GM18498 (cell line): Measurements from ENCODE around the gene CTSF.
"Not testable (repeated sequence)": the region's sequence is repeated elsewhere in the genome, so short reads cannot be mapped to it uniquely, and the experiment has no call there.

ENCODE experiments used
- ATAC-seq: cut with Tn5 transposase; IDR thresholded peaks from one replicate; pipeline ENCODE4 v1.9.1; 2021; ENCODE audit warnings: mild to moderate bottlenecking, moderate library complexity; ENCODE audit not compliant: unreplicated experiment

Gene CTSF

DNA sequence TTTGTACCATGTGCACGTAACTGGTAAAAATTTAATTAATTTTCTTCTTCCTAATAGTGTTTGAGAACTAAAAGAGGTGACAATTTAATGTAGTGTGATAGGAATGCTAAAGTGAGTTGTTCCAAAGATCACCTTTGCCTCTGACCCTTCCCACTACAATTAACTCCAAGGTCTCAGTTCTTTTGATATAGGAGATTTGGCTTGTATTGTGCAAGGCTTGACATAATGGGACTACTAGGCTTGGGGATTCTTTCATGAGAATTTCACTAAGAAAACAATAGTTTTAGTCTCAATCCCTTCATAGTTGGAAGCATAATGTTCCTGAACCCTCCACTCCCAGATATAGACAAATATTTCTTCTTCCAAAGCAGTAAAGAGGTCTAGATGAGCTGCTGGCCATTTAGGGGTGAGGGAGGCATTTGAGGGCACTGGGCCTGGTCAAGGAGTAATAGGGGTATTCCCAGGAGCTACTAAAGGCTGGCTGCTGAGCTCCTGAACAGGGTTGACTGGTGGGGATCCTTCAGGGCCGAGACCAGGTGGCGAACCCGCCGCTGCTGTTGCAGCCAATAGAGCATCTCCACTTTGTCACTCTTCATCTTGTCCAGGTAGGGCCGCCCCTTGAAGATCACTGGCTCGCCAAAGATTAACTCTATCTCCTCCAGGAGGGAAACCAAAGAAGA is 21.7 kb upstream of the CTSF start:
- no peak for ATAC-seq

DNA sequence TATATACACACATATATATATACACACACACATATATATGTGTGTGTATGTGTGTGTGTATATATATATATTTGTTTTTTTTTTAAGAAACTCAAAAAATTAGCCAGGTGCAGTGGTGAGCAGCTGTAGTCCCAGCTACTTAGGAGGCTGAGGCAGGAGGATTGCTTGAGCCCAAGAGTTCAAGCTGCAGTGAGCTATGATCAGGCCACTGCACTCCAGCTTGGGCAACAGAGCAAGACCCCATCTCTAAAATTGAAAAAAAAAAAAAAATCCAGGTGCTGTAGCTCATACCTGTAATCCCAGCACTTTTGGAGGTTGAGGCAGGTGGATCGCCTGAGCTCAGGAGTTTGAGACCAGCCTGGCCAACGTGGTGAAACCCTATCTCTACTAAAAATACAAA is 20.9 kb upstream of the CTSF start:
- ATAC-seq, result not testable (repeated sequence)

DNA sequence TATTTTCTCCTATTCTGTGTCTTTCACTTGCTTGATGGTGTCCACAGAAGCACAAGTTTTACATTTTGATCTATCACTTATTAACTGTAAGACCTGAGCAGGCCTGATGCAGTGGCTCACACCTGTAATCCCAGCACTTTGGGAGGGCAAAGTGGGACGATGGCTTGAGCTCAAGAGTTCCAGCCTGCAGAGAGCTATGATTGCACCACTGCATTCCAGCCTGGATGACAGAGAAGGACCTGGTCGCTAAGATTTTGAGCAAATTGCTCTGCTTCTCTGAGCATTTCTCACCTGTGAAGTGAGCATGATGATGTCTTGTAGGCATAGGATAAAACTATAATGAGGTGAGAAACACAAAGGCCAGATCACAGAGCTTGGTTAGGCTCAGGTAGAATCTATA is 17.7 kb upstream of the CTSF start:
- ATAC-seq, result no peak

DNA sequence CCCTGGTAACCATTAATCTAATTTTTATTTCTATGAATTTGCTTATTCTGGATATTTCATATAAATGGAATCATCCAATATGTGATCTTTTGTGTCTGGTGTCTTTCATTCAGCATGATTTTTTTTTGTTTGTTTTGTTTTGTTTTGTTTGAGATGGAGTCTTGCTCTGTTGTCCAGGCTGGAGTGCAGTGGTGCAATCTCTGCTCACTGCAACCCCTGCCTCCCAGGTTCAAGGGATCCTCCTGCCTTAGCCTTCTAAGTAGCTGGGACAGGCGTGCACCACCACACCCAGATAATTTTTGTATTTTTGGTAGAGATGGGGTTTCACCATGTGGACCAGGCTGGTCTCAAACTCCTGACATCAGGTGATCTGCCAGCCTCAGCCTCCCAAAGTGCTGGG is 17.0 kb upstream of the CTSF start:
- ATAC-seq, result not testable (repeated sequence)

DNA sequence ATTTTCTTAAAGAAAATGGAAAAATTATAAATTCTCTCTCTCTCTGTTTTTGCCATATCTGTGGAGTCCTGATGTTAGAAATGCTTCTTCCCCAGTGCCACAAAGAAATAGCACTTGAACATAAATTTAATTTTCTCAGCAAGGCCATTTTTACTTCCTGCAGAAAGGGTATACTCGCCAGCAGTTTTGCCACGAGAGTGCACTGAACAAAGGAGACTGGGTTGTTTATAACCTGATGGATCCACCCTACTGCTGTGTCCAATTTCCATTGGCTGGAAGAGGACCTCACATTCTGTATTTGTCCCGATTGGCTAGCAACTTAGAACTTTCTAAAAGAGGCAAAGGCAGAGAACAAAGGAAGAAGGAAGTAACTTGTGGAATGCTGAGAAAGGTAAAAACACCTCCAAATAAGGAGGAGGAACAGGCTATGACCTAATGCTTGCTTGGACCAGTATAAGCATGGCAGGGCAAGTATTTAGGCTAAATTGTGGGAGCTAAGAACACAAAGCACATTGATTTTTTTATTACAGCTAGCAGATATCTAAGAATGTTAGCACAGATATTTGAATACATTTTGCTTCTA is 14.2 kb upstream of the CTSF start:
- not testable (repeated sequence) for ATAC-seq

DNA sequence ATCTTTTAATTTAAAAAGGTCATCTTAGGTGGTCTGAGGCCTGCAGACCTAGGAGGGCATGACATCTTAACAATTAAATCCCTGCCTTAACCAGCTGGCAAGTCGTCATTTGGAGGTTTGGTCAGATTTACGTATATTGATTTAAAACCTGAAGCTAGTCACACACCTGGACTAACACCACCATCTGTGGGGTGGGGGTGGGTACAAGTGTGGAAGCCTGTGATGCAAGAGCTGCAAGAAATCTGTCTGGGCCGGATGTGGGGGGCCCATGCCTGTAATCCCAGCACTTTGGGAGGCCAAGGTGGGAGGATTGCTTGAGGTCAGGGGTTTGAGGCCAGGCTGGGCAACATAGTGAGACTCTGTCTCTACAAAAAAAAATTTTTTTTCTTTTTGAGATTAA is 12.9 kb upstream of the CTSF start:
- no peak for ATAC-seq

DNA sequence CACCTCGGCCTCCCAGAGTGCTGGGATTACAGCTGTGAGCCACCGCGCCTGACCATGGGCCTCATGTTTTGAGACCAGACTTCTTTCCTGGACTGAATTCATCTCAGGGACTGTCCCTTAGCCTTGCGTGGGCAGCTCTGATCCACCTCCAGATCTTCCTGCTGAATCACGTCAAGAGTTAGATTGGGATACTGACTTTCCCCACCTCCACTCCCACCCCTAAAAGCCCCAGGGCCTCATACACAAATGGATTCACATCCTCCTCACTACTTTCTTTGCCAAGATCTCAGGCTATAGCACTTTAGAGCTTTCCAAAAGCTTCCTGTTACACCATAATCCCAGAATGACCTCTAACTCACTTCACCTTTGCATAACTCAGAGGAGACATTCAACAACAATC is 12.4 kb upstream of the CTSF start:
- no peak for ATAC-seq

DNA sequence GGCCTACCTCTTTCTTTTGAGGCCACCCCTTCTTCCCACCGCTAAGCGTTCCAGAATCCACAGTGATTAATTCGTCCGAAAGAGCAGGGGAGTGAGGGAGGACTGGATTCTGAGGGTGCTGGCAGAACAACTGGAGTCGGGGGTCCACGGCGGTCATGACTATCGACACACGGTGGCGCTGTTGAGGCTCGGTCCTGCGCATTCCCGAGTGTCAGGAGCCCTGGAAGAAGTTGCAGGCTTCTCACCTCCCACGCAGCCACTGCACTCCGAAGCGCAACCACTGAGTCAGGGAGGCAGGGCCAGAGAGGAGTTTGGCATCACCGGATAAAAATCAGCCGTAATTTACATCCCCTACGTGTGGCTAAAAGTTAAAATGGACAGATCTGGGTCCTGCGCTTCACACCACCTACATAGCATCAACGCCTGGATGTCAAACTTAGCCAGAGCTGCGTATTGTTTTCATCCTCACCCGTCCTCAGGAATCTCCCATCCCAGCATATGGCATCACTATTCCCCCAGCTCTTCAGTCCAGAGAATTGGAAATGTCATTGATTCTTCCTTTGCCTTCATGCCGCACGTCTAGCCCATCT is 10.7 kb upstream of the CTSF start:
- no peak for ATAC-seq

DNA sequence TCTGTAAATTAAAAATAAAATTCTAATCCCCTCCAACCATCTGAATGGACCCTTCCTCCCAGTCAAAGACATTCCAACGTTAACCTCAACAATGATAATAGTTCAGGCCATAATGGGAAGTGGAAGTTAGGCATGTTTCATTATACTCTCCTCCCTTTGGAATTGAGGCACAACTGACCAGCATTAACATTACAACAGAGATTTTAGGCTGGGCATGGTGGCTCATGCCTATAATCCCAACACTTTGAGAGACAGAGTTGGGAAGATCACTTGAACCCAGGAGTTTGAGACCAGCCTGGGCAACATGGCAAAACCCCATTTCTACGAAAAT is 2.4 kb upstream of the CTSF start:
- no peak for ATAC-seq

DNA sequence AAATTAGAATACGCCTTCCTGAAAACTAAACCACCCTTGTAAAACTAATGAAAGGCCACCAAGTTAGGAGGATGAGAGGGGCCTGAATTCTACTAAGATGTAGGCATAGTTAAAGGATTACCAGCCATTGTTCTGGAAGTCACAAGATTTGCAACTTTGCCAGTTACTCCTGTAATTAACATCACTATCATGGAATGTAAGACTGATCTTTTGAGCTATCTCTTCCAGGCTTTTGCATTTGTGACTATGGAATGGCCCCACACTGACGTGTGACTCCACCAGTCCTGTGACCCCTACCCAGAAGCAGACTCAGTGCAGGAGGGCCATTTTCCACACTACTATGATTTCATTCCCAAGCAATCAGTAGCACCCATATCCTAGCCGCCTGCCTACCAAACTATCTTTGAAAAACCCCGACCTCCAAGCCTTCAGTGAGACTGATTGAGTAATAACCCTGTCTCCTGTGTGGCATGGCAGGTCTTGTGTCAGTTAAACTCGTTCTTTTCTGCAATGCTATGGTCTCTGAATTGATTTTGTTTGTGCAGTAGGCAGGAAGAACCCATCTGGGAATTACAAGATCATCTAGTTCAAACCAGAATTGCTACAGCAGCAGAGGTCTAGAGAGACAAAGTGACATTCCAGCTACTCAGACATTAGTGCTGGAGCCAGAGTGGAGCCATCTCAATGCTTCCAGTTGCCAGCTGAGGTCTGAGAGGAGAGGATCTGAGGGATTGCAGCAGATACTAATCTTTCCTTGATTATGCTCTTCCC is 1.9 kb upstream of the CTSF start:
- ATAC-seq, result no peak

DNA sequence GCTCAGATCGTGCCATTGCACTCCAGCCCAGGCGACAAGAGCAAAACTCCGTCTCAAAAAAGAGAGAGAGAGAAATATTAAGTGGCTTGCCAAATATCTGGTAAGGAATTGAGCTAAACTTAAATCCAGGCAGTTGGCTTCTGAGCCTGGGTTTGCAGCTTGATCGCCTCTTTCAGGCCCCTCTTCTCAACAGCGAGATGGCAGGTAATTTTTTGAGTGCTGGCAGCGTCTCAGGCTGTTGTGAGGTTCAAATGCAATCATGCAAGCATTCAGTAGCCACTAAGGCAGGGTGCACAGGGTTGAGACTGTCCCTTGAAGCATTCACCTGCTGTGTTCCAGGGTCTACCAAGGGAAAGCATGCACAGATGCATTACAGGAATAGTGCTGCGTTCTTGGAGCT is 670 bp upstream of the CTSF start:
- no peak for ATAC-seq

DNA sequence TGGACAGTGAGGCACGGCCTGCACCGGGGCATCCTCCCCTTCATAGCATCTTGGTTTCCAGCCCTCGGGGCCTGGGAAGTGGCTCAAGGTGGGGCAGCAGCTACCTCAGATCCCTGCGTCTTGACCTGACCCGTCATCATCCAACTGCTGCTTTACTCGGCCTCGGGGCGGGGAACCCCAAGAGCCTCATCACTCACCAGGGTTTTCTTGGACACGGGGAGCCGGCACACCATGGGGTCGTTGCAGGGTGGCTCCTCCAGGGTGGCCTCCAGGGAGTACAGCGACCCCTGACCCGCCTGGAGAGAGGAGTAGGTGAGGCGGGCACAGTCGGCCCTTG is 651 bp downstream of the CTSF start:
- no peak for ATAC-seq

DNA sequence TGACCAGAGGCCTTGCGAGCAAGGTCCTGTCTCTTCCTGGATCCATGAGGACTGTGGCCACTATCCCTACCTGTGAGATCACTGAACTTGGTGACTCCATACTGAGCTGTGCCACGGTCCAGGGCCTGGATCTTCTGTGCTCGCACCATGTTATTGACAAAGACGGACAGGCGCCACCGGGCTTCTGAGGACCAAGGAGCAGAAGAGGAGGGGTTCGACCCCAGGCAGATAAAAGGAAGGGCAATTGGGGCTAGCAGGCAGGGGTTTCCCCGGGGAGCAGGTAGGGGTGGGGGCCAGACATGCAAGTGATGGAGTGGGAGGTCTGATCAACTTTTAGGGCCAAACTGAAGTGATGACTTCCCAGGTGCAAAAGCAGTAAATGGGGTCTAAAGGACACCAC is 2.2 kb downstream of the CTSF start:
- ATAC-seq, result no peak

DNA sequence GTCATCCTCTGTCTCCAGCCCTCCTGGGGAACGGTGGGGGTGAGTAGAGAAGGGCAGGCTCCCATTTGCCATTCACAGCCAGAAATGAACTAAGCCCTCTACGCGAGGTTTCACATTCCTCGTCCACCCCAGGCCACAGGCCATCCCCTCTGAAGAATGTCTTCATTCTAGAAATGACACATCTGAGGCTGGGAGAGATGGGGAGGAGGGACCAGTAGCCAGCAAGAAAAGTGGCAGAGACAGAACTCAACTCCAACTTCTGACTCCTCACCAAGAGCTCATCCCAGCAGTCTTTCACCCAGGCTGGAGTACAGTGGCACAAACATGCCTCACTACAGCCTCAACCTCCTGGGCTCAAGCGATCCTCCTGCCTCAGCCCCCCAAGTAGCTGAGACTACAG is 3.4 kb downstream of the CTSF start:
- no peak for ATAC-seq

DNA sequence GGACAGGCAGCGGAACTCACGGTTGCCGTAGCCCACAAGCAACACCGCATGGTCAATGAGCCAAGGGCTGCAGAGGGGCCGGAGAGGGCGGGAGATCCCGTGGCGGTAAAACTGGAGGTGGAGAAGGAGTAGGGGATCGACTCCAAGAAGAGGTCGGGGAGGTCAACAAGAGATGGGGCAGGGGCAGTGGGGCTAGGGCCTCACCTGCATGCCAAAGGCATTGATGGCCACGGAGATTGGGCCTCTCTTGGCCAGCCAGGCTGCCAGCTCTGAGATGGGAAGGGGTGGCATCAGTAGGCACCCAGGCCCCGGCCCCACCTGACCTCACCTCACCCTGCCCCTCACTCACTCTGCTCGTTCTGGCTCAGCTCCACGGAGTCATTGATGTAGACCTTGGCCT is 3.9 kb downstream of the CTSF start:
- no peak for ATAC-seq

DNA sequence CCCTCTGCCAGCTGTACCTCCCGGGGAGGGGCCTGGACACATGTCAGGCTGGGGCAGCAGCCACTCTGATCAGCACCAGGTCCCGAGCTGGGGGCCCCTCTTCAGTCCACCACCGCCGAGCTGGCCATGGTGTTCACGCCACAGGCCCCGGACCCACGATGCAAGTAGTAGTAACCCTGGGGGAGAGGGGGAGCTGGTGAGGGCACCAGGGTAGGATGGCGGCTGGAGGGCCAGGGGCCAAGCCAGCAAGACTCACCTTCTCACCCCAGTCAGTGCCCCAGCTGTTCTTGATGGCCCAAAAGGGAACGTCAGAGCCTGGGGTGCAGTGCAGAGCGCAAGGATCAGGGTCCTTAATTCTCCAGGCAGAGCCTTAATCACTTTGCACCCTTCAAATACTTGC is 4.6 kb downstream of the CTSF start:
- ATAC-seq, result no peak

DNA sequence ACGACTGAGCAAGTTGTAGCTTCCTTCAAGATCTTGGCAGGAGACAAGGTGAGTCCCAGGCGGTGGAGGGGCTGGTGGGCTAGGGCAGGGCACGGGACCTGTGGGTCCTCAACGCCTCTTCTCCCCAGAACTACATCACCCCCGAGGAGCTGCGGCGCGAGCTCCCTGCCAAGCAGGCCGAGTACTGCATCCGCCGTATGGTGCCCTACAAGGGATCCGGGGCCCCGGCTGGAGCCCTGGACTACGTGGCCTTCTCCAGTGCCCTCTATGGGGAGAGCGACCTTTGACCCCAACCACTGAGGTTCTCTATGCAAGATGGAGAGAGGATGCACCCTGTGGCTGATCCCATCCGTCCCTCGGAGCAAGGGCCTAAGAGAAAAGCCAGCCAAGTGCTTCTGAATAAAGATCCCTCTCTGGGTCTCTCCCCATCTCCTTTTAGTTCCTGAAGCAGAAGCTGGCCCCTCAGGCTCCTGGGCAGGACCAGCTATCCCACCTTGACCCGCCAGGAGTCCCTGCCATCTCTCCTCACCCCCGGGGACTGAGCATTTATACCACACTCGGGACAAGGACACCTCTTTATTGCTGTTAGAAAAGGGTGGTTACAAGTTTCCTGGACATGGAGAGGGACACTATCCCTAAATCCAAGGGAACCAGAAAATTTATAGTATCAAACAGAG is 5.4 kb downstream of the CTSF start:
- ATAC-seq, result no peak

DNA sequence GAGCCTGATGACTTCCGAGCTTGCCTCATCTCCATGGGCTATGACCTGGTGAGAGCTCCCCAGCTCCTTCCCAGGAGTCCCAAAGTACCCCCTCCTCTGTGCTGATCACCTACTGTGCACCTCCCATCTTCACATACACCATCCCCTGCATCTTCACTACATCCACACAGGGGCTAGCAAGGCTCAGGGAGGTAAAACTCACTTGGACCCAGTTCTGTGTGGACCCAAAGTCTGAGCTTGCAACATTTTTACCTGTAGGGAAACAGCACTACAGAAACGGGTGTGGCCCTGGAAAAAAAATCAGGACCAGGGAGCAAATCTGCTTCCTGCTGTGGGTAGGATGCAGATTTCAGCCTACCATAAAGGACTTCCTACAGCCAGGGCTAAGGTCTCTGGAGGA is 6.1 kb downstream of the CTSF start:
- no peak for ATAC-seq

DNA sequence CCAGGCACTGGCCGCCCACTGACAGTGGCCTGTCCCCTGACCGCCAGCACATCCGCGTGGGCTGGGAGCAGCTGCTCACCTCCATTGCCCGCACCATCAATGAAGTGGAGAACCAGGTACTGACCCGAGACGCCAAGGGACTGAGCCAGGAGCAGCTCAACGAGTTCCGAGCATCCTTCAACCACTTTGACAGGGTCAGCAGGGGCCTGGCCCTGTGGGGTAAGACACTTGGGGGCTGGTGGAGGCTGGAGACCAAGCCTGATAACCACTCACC is 6.5 kb downstream of the CTSF start:
- no peak for ATAC-seq

DNA sequence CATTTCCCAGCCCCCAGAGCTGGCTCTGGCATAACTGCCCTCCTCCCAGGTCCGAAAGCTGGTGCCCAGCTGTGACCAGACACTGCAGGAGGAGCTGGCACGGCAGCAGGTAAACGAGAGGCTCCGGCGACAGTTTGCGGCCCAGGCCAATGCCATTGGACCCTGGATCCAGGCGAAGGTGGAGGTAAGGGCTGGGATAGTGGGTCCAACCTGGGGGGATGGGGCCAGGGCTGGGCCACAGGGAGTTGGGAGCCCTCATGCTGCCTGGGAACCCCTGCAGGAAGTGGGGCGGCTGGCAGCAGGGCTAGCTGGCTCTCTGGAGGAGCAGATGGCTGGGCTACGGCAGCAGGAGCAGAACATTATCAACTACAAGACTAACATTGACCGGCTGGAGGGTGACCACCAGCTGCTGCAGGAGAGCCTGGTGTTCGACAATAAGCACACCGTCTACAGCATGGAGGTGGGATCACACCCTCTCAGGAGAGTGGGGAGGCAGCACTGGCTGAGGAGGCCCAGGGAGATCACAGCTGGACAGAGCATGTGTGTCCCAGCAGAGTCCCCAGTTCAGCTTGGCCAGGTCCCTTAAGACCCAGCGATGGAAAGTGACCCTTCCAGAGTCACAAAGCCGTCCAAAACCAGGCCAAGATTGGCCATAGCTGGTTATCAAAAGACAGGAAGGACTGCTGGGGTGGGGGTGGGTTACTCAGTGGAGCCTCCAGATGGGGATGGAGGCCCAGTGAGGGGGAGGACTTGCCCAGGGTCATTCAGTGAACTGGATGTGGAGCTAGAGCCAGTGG is 7.0 kb downstream of the CTSF start:
- ATAC-seq, result no peak
